Activated T-helper 9 cell treated with anti-CD3 and anti-CD28 coated beads, Interleukin-2, amount 50 U/mL, for 16 hours (primary cell): ENCODE results near the gene PGM5.
"Not testable (repeated sequence)": the region's sequence is repeated elsewhere in the genome, so short reads cannot be mapped to it uniquely, and the experiment has no call there.

Experiments
- DNase-seq: peaks from one replicate; pipeline ENCODE4 v3.0.0-alpha.2; 2020; ENCODE audit warnings: low read depth

PGM5 gene

DNA sequence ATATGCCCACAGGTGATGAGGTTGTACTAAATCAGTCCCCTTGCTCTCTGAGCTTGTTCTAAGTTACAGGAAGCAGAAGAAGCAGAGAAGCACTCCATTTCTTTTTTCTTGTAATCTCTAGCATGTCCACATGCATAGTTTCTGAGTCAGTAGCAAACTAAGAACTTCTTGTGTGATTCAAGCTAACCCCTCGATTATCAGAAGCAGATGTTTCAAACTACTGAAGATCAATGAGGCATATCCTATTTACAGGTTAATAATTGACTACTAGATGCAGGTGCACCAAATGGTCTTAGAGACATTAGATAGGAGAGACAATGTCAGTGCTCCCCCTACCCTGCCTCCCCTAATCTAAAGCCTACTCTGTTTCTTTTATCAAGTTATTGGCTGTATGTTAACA lies 21.3 kb downstream of the PGM5 start:
- DNase-seq, result not testable (repeated sequence)

DNA sequence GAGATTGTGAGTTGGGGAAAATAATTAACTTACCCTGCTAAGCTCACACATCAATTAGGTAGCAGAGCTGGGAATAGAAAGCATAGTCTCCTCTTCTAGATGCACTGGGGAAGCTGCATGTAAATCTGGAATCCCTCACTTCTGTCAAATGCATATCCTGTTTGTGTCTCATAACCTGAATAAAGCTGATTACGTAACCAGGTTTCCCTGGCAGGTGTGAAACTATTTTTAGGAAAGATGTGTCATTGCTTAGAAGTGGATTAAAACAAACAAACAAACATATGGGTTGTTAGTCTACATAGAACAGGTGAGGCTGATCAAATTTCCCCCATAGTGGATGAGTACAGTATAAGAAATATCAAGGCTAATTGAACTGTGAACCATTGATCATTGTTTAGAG lies 27.5 kb downstream of the PGM5 start:
- not testable (repeated sequence) for DNase-seq

DNA sequence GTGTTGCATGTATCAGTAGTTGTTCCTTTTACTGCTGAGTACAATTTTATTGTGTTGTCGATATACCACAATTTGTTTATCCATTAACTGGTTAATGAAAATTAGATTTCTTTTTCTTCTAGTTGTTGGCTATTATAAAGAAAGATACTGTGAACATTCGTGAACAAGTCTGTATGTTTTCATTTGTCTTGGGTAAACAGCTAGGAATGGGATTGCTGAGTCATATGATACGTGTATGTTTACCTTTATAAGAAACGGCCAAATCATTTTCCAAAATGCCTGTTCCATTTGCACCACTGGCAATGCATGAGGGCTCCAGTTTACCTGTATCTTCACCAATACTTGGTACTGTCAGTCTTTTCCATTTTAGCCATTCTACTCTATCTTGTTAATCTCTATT lies 33.1 kb downstream of the PGM5 start:
- not testable (repeated sequence) for DNase-seq

DNA sequence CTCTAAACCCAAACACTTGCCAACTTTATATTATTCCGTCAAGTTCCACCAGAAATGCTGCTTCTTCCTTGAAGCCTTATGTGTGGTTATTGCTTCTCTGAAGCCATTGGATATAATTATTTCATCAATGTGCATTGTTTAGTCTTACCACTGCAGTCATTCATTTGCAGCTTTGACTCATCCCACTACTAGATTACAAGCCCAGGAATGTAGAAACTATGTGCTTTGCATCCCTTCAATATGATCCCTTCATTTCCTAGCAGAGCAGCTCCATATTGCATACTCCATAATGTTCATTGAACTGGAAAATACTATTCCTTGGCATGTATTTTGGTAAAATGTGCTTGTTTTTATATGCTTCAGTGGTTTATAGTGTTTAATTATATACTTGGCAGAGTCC lies 34.3 kb downstream of the PGM5 start:
- DNase-seq, result not testable (repeated sequence)

DNA sequence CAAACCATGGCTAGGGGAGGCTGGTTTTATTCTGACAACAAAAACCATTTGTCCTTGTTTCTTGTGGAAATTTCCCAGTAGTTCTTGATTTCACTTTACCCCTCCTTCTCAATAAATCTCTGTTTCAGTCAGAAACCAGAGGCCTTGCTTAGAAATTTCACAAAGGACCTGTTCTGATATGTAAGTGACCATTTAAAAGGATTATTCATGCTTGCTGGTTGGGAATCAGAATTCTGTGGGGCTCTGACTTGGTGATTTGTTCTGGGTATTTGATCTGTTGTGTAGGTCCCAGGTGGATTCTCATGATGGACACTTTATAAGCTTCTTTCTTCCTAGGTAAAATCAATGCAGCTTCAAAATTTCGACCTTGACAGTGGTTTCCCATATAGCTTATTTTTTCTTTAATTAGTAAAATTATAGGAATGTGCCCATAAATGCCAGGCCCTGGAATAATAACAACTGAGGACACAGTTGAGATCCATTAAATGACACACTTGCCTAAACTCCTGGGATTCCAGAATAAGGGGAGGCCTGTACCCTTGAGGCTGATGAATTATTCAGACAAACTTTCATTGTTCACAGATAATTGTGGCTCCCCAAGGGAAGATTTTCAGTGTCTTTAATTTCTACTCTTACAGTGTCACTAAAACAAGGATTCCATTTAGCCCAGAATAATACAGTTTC lies 40.1 kb downstream of the PGM5 start:
- DNase-seq, result not testable (repeated sequence)

DNA sequence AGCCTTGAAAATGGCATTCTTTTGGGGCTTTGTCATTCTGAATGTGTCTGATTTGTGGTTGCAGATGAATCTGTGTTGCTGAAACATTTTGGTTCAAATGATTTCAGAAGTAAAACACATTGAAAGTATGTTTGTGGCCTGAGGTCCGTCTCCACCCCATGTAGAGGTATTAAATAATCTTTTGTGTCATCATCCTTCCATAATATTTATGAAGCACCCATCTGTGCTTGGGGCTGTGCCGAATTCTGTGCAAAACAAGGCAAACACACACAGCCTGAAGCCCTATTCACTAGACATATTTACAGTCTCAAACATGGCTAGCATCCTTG lies 40.6 kb downstream of the PGM5 start:
- not testable (repeated sequence) for DNase-seq

DNA sequence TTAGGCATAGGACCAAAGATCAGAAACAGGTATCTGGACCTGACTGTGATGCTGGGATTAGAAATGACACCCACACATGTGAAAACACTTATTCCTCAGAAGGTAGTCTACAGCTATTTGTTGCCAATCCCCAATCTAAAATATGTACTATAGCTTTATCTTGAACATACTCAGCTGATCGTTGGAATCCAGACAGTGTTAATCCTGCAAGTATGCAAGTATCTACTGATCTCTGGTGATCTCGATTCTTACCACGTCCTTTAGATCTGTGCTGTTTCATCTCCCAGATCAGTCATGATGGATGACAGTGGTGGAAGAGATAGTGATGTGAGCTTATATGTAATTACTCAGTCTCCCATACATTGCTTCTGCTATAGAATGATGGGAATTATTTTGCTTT lies 41.4 kb downstream of the PGM5 start:
- DNase-seq, result not testable (repeated sequence)

DNA sequence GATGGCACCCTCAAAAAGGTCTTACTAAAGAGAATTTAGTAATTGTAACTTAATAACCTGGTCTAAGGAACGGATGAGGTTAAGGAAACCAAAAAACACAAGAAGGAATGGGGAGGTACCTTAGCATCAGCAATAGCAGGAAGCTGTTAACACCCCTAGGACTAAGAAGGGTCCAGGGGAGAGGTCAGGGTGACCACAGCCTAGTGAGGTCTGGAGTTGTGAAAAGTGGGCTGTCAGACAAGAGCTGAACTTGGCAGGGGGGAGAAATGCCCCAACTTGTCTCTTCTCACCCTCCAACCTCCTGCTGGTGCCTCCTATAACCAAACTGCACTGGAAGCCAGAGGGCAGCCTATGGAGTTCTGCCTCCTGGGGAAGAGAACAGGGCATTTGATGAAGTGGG lies 41.9 kb downstream of the PGM5 start:
- not testable (repeated sequence) for DNase-seq

DNA sequence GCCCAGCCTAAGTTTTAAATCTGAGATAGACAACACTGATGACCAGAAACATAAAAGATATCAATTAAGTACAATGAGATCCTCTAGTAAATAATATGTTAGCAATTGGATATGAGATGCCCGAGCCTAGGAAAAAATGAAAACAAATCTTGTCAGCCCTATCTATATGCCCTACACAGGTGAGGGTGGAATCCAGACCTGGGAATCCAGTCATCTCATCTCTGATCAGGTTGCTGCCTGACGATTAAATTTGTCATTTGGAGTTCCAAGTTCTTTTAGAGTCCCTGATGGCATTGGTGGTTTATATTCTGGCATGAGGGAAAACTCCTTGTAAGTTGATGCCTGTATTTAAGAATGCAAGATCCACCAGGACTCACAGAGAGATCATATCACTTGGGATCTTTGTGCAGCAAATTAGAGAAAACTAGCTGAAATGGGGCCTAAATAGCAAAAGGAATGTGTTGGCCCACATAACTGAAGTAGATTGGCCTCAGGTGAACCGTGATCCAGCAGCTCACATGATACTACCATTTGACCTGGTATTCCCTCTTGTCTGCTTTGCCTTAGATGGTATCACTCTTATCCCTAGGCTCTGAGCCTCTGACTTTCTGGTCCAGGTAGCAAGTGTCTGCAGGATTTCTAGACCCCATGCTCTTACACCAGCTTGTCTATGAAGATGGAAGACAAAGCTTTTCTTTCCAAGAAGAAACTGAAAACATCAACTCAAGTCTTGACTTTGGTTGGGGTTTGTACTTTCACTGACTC lies 48.2 kb downstream of the PGM5 start:
- not testable (repeated sequence) for DNase-seq

DNA sequence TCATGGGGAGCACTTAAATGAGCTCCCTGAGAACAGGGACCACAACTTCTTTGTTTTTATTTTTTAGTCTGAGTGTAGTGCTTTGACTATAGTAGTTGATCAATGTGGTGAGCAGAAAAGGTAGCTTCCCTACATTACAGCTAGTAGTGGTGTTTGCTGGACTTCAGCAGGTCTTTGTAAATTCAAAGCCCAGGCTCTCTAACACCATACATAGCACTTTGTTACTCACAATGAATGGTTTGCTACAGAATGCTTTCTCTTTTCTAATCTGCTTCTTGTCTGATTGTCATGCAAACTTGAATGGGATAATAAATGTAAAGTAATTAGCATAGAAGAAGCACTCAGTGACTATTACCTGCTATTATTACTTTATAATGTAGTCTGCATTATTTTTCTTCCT lies 55.5 kb downstream of the PGM5 start:
- DNase-seq, result not testable (repeated sequence)

DNA sequence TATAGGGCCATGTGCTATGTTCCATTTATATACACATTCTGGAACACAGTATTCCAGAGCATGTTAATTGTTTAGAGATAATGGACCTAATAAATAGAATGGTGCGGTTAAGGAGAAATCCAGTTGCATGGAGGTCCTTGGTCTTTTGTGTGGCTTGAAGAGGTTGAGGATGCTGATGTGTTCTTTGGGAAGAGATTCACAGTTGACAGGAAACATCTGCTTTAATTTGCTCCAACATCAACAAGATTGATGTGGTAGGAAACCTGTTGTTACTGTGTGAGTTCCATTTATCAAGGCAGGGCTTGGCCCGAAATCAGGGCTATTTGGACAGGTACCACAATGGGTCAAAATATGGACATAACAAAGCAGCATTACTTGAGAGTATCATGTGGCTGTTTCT lies 56.3 kb downstream of the PGM5 start:
- not testable (repeated sequence) for DNase-seq

DNA sequence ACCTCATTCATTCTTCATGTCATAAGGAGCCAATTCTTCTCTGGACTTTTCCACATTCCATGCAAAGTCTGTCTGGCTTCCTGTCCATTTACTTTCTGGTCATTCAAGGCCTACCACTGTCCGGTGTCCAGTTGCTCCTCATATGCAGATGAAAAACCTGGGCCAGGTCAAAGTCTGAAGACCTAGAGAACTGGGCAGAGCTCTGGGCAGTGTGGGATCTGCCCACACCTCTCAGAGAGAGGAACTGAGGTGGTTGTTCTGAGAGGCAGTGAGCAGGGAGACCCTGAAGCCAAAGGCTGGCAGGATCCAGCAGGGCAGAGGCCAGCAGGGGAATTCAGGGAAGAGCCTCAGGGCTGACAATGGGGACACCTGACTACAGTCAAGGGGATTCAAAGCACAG lies 58.7 kb downstream of the PGM5 start:
- not testable (repeated sequence) for DNase-seq

DNA sequence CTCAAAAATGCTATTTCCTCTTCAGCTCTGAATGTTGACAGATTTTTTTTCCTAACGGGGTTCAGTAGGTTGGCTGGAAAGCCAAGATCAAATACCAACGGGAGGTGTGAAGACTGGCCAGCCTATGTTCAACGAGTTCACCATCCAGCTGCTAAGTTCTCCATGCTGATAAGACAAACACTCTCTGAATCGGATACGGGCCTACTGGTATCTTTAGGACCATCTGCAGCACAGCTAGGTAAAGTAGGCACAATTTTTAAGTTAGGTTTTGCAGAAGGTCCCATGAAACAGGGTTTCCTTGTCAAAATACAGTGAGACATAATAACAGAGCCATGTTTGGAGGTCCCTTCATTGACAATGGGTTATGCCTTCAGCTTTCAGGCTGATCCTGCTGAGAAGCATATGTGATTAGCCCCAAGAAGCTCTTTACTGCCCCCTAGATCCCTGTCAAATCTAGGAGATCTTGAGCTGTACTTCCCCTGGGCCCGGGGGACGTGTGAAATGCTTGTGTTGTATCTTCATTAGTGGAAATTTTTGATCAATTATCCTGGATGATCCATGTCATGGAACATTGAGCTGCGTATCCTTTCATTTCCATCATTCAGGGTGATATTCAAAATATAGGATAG lies 60.6 kb downstream of the PGM5 start:
- DNase-seq, result no peak

DNA sequence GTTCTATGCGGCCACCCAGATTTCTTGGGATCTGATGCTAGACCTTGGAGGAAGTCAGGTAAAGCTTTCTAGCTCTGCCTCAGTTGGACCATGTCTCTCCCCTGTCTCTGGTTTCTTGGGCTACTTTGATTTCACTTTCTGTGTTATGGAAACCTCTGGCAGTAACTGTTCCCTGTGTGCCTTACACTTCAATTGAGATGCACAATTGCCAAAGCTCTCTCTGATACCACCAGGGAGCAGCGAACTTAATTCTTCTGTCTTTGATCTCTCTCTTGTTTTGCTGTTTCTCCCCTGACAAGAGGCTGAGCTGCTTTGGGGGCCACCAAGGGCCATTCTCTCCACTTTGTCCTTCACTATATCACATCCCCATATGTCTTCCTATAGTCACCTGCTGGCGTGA lies 61.4 kb downstream of the PGM5 start:
- no peak for DNase-seq

DNA sequence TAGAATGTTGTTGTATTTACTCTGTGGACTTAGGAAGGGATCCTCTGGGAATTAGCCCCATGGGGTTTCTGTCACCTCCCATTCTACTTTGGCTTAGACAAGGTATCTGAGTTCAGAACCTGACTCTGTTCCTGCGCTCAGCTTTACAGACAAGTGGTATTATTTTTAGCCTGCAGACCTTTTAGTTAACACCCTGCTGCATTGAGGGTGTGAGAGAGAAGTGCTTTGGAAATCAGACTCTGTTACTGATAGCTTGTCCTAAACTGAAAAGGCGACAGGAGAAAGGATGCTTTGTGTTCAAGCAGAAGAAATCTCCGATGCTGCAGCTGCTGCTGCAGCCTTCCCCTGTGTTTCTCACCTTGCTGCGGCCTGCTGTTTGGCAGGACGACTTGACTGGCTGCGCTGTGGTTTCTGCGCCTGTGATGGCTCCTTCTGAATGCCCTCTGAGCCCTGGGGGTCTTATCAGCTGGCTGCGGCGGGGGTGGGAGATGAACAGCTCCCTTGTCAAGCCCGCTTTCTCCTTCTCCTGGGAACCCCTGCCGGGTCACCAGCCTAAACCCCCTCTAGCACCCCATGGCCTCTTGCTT lies 61.9 kb downstream of the PGM5 start:
- no peak for DNase-seq

DNA sequence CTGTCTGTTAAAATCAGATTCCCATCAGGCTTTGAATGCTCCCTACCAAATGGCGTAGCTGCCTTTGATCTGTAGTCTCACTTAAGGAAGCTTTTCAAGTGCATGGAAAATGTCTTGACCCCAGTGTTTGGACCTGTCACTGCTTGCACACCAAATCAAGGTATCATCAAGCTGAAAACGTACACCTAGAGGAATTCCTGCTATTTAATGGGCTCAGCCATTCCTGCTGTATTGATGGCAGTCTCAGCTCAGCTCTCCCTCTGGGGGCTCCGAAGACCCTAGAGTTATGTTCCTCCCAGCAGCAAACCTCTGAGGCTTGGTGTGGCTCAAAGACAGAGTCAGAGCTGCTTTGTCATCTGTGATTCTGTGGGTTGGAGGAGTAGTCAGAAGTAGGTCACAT lies 63.5 kb downstream of the PGM5 start:
- no peak for DNase-seq

DNA sequence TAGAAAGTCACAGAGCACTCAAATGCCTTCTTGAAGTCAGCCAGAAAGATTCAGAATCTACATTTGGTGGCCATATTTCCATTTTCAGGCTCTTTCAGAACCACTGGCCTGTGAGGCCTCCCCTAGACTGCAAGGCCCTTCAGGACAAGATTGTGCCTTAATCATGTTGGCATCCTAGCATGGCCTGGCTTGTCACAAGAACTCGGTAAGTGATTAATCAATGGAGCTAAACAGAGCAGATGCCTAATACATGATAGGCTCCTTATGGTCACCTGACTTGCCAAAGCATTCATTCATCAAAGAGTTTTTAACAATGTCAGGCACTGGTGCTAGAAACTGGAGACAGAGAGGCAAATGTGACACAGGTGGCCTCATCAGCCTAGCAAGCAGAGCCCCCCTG lies 70.3 kb downstream of the PGM5 start:
- no peak for DNase-seq

DNA sequence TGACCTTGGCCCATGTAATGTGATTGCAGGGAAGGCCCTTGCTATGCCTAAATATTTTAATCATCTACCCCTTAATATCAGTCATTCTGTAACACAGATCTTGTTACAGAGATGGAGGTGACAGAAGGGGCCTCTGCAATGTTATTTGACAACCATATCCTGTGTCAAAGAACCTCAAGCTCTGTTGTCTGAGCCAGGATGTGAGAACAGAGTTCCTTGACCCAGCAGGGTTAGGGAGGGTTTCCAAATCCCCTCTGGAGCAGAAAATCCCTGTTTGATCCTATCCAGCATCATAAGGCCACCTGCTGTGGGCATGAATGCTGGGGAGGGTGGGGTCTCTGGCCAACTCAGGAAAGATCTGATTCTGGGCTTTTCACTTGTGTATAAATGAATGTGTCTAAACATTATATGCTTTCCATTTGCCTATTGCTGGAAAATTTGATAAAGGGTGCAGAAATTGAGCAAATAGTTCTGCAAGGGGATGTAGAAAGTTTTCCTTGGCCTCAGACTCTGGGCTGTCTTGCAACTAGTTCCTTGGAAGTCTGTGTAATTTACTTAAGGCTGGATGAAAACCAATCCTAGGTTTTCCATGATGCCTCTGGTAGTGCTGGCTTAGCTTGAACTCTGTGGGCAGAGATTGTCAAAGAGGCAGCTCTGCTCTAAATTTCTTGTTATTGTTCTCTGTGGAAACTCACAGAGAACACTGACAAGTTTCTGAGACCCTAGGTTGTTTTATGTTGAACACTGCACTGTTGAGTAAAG lies 71.0 kb downstream of the PGM5 start:
- no peak for DNase-seq

DNA sequence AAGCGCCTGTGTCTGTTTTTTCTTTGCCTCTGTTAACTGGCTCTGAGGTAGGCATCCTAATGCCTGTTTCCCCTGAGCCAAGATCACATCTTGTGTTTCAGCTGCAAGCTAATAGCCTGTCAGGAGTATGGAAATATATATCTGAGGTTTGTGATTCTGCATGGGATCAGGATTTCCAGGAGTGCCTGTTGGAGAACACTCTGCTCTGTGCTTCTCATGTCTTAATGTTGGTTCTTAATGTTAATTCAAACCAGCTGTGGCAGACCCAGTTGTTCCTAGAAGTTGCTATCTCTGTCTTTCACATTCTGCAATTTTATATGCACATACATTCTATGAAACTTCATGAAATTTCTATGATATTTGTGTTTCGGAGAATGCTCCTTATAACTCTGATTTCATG lies 72.1 kb downstream of the PGM5 start:
- no peak for DNase-seq

DNA sequence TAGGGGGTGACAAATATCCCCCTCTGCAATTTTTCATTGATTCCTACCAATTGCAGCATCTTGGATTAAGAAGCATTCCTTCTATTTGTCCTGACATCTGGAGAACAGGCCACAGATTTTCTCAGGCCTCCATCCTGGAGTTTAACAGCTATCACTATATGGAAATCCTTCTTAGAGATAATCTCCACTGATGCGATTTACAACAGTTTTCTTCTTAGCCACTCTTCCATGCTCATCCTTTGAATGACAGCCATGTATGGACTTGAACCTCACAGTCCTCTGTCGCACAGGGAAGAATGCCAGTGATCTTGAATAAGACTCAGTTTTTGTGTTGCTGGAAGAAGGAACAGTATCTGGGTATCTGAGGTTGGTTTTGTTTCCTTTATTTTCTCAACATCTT lies 73.2 kb downstream of the PGM5 start:
- DNase-seq, result no peak

DNA sequence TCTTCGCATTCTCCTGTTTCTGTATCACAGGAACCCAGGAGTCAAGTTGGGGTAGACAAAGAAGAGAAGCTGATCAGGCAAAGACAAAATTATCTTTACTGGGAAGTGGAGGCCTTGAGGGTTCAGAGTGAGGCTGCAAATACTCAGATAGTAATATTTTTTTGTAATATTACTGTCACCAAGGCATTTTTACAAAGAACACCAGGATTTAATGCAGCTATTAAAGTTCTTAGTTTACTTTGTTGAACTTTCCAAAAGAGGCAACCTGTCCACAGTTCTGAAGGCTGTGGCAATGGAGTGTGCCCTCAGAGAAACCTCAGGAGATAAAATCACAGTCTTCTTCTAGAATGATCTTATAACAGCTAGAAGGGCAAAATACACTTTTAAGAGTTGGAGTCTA lies 74.9 kb downstream of the PGM5 start:
- no peak for DNase-seq

DNA sequence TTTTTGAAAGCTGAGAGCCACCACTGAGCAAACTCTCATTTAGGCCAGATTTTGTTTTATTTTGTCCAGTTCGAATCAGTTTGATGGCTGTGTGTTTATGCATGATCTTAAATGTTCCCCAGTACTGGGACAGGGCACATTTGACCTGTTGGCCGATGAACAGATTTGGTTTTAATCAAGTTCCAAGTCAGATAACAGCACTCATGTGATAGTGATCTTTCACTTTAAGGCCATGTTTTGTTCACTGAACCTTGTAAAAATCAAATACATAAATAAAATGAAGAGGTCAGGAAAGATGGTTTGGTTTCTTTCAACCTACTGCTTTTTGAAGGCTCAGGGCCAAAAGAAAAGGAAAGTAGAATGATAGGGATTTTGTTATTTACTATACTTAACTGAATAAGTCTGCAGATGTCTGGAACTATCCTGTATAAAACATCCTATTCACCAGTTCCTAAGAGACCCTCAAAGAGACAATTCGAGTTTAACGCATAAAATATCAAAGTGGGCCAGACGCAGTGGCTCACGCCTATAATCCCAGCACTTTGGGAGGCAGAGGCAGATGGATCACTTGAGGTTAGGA lies 77.2 kb downstream of the PGM5 start:
- no peak for DNase-seq
